HuH-7 (cell line): Measurements from ENCODE around the gene PRSS38.

Experiments used
- DNase-seq: peaks from one replicate; pipeline ENCODE4 v3.0.0; 2011; ENCODE audit warnings: low spot score

The PRSS38 gene

GRCh38 chr1:227793079-227793947 is 22.2 kb upstream of the PRSS38 start:
- no peak for DNase-seq

- no peak for DNase-seq
These were observed 21.3 kb upstream of the PRSS38 start for GRCh38 chr1:227793948-227794816.

- DNase-seq: no peak
These were observed 20.7 kb upstream of the PRSS38 start for GRCh38 chr1:227794817-227795192.

- DNase-seq: no peak
These were observed 19.7 kb upstream of the PRSS38 start for GRCh38 chr1:227795732-227796131.

- DNase-seq: no peak
These were observed 19.0 kb upstream of the PRSS38 start for GRCh38 chr1:227796359-227796915.

GRCh38 chr1:227797144-227797543 is 18.3 kb upstream of the PRSS38 start:
- no peak for DNase-seq

- DNase-seq: no peak
These were observed 17.9 kb upstream of the PRSS38 start for GRCh38 chr1:227797625-227798024.

GRCh38 chr1:227798078-227798802 is 17.2 kb upstream of the PRSS38 start:
- no peak for DNase-seq

- no peak for DNase-seq
These were observed 15.7 kb upstream of the PRSS38 start for GRCh38 chr1:227799756-227800155.

GRCh38 chr1:227803933-227804332 is 11.5 kb upstream of the PRSS38 start:
- DNase-seq: no peak

GRCh38 chr1:227805606-227806197 is 9.8 kb upstream of the PRSS38 start:
- DNase-seq: no peak

- DNase-seq: no peak
These were observed 6.9 kb upstream of the PRSS38 start for GRCh38 chr1:227808566-227808965.

GRCh38 chr1:227809026-227809425 is 6.4 kb upstream of the PRSS38 start:
- DNase-seq: no peak

- no peak for DNase-seq
These were observed 1.5 kb upstream of the PRSS38 start for GRCh38 chr1:227813962-227814361.

- DNase-seq: no peak
These were observed 1.4 kb downstream of the PRSS38 start for GRCh38 chr1:227816750-227817446.

- DNase-seq: no peak
These were observed 8.1 kb downstream of the PRSS38 start for GRCh38 chr1:227823537-227823936.

GRCh38 chr1:227824204-227824603 is 8.7 kb downstream of the PRSS38 start:
- no peak for DNase-seq

- no peak for DNase-seq
These were observed 13.3 kb downstream of the PRSS38 start for GRCh38 chr1:227828786-227829185.

GRCh38 chr1:227838181-227838580 is 22.7 kb downstream of the PRSS38 start:
- no peak for DNase-seq

GRCh38 chr1:227841096-227841495 is 25.6 kb downstream of the PRSS38 start:
- DNase-seq: no peak
